Left lung (tissue), 10 donors: ENCODE measurements around the gene CGB1. TPM values are rescaled to one million over a fixed set of nuclear protein-coding genes. Genes with fewer than 3 reads are reported as not detected.
"Not testable (repeated sequence)": the region's sequence is repeated elsewhere in the genome, so short reads cannot be mapped to it uniquely, and the experiment has no call there.

Experiments
- ATAC-seq: fragments of 200-7000 bp; cut with Tn5 transposase; one replicate; pipeline ENCODE4 v1.9.1; 2020; ENCODE audit warnings: moderate library complexity
- DNase-seq, 4 donors: peaks; one replicate each; pipeline ENCODE4 v3.0.0-alpha.2; 2013 to 2020
- H3K27ac ChIP-seq, 2 donors: fragments of 200-600 bp; sonication (generic) in 1 of 2; one replicate each; pipeline versions ENCODE4 v1.5.0 to v1.8.0; 2020 to 2021
- H3K27me3 ChIP-seq, 2 donors: fragments of 200-600 bp; sonication (generic) in 1 of 2; one replicate each; pipeline versions ENCODE4 v1.5.0 to v1.8.0; 2020 to 2021
- H3K36me3 ChIP-seq, 2 donors: fragments of 200-600 bp; sonication (generic) in 1 of 2; one replicate each; pipeline versions ENCODE4 v1.5.0 to v1.8.0; 2020 to 2021
- H3K4me1 ChIP-seq, 2 donors: fragments of 200-600 bp; one replicate each; pipeline ENCODE4 v1.8.0; 2021
- H3K4me3 ChIP-seq, 2 donors: fragments of 200-600 bp; sonication (generic) in 1 of 2; one replicate each; pipeline versions ENCODE4 v1.5.0 to v1.8.0; 2020 to 2021; ENCODE audit warnings: mild to moderate bottlenecking in 1 of 2
- H3K9me3 ChIP-seq, 2 donors: fragments of 200-600 bp; sonication (generic) in 1 of 2; one replicate each; pipeline versions ENCODE4 v1.5.0 to v1.8.0; 2020 to 2021
- intact Hi-C, 2 donors: fragments of 100-400 bp; cut with DNase I; formaldehyde crosslinking; loops; one replicate each; pipeline versions ENCODE4 v1.11.2 to v1.14.2; 2022
- polyA plus RNA-seq, 6 donors: library from polyadenylated mRNA; unstranded; fragments of 120-200 nt; gene quantifications; one replicate each; pipeline ENCODE4 v1.2.1, GENCODE V29; 2013; ENCODE audit not compliant: insufficient read length in 6 of 6
- total RNA-seq, 2 donors: library from RNA; stranded (reverse); fragmentation: NEBNext Ultra II Directional; extraction: Animal tissue kit (Norgen Biotek cat#: 25700); gene quantifications; one replicate each; pipeline ENCODE4 v1.2.1, GENCODE V29; 2021
- TF ChIP-seq, protein P1 (sequence below), 2 donors: fragments of 200-600 bp; sonication (generic) in 1 of 2; IDR thresholded peaks; one replicate each; pipeline versions ENCODE4 v1.5.0 to v1.8.0; 2021; ENCODE audit warnings: antibody characterized with exemption in 2 of 2
- donor health status: DM: no; HTN: yes; CAD: no.
- donor health status: DM: no; HTN: no; CAD: no.

CGB1 gene
- total and polyA plus RNA-seq, 8 donors = not detected

- intact Hi-C loops = no loop called here
- H3K27me3 ChIP-seq = peaks cover 0 to 42% of the 10 kb centered on the region in 2 donors
- ATAC-seq = no peak
These were observed 14.6 kb downstream of the CGB1 start for GRCh38 chr19:49022116-49022515.

DNA sequence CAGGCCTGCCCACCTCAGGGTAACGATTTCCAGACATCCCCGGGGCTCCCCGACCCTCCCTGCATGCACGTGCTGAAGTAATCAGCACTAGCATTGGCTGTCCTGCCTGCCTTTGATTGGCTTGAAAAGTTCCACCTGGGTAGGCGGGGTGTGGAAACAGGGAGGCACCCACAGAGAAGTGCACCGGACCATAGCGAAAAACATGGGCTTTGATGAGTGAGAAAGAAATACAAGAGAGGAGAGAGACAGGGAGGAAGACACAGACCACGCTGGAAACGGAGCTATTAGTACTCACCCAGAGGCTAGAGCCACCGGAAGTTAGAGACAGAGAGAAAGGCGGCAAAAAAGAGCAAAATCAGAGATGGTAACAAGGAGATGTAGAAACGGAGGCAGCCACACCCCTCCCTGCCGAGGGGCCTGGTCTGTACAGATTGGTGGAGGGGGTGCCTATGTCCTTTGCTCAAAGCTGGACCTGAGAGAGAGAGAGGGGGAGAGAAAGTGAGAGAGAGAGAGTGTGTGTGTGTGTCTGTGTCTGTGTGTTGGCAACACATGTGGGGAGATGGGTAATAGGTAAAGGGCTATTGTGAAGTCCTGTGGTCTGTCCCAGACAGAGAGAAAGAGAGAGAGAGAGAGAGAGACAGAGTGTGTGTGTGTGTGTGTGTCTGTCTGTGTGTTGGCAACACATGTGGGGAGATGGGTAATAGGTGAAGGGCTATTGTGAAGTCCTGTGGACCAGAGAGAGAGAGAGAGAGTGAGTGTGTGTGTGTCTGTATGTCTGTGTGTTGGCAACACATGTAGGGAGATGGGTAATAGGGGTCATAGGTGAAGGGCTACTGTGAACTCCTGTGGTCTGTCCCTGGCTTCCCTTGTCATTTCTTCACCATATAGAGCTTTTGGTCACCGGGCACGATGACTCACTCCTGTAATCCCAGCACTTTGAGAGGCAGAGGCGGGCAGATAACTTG lies 15.5 kb downstream of the CGB1 start:
- ATAC-seq (no peak), DNase-seq (no peak)
- Histone ChIP-seq H3K4me3 (no peak overlapping the region), H3K36me3 (peaks cover 0 to 3% of the 10 kb centered on the region in 2 donors), H3K4me1 (peaks cover 11 to 23% of the 10 kb centered on the region in 2 donors), H3K9me3 (no peaks in the 10 kb centered on the region), H3K27me3 (peaks cover 0 to 43% of the 10 kb centered on the region in 2 donors), H3K27ac (no peak overlapping the region)
- intact Hi-C loops = no loop called here
- TF ChIP-seq, protein P1, sequence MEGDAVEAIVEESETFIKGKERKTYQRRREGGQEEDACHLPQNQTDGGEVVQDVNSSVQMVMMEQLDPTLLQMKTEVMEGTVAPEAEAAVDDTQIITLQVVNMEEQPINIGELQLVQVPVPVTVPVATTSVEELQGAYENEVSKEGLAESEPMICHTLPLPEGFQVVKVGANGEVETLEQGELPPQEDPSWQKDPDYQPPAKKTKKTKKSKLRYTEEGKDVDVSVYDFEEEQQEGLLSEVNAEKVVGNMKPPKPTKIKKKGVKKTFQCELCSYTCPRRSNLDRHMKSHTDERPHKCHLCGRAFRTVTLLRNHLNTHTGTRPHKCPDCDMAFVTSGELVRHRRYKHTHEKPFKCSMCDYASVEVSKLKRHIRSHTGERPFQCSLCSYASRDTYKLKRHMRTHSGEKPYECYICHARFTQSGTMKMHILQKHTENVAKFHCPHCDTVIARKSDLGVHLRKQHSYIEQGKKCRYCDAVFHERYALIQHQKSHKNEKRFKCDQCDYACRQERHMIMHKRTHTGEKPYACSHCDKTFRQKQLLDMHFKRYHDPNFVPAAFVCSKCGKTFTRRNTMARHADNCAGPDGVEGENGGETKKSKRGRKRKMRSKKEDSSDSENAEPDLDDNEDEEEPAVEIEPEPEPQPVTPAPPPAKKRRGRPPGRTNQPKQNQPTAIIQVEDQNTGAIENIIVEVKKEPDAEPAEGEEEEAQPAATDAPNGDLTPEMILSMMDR (IDR thresholded peaks at IDR 0.05) = no peak

More at GRCh38 chr19:49022116-49022515, 14.6 kb downstream of the CGB1 start:
- no peaks in the 10 kb centered on the region for H3K9me3 ChIP-seq
- TF ChIP-seq, protein P1 (IDR thresholded peaks at IDR 0.05) = no peak
- no peak for DNase-seq
- no peaks in the 10 kb centered on the region for H3K36me3 ChIP-seq
- H3K4me3 ChIP-seq = no peak overlapping the region
- H3K27ac ChIP-seq = no peak overlapping the region
- peaks cover 11 to 23% of the 10 kb centered on the region in 2 donors for H3K4me1 ChIP-seq

DNA sequence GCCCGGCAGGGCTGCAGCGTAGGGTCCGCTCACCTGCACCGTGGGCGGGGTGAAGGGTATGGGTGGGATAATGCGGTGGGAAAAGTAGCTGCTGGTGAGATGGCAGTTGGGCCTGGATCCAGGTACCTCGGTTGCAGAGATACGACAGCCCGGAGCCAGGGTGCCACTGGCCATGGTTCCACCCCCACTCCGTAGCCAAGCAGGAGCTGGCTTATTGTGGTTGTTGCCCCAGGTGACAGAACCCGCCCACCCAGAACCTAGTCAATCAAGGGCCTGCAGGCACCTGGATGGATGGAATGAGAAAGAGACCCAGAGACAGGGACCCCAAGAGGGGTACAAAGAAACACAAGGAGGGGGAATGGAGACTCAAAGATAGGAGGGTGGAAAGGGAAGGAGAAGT lies 16.4 kb downstream of the CGB1 start:
- DNase-seq = no peak
- TF ChIP-seq, protein P1 (IDR thresholded peaks at IDR 0.05) = no peak
- Histone ChIP-seq H3K9me3 (no peaks in the 10 kb centered on the region), H3K4me1 (peaks cover 11 to 23% of the 10 kb centered on the region in 2 donors), H3K36me3 (peaks cover 0 to 12% of the 10 kb centered on the region in 2 donors), H3K27me3 (peaks cover 0 to 43% of the 10 kb centered on the region in 2 donors), H3K27ac (no peak overlapping the region), H3K4me3 (no peak overlapping the region)
- no peak for ATAC-seq
- intact Hi-C loops = no loop called here

- TF ChIP-seq, protein P1 (IDR thresholded peaks at IDR 0.05) = no peak
- H3K4me1 ChIP-seq = peaks cover 11 to 23% of the 10 kb centered on the region in 2 donors
- ATAC-seq = peak; percentile 88
- intact Hi-C loops = no loop called here
- no peak overlapping the region for H3K27ac ChIP-seq
- peaks cover 0 to 21% of the 10 kb centered on the region in 2 donors for H3K36me3 ChIP-seq
- no peaks in the 10 kb centered on the region for H3K9me3 ChIP-seq
- DNase-seq = peak in 2 of 4 donors; percentile 83 to 90
- H3K4me3 ChIP-seq = peak overlapping the region; percentile 28 to 43
- H3K27me3 ChIP-seq = peaks cover 0 to 43% of the 10 kb centered on the region in 2 donors
These were observed 17.3 kb downstream of the CGB1 start for GRCh38 chr19:49019242-49019932.

DNA sequence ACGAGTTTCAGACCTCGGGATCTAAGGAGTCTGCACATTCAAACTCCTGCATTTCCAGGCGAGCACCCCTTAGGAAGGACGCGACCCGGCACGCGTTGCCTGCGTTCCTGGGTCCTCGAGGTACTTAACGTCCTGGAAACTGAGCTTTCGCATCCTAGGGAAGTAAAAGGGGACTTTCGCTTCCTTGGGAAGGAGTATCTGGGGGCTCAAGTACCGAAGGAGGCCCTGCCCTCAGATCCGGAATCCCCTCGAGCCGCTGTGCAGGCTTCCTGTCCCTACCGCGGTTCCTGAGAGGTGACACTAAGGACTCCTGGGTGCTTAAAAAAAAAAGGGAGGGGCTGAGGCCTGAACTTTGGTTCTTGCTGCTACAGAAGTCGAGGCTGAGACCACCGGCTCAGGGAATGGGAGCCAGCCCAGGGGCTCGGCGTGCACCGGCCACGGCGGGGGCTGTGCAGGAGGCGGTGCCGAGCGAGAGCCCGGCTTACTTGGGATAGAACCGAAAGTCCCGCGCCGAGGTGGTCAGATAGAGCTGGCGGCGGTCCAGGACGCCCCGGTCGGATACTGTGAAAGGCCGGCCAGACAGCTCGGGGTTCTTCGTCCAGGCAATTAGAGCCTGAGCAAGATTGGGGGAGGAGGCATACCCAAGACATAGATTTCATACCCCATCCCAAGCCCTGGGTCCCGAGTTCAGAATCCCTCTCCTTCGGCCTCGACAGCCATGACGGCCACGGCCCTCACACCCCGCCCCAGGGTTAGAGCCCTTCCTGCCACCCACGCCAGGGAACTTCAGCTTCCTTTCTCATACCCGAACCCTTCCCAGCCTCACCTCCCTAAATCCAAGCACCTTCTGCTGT lies 18.1 kb downstream of the CGB1 start:
- intact Hi-C loops, H3K9me3 ChIP-seq, DNase-seq, H3K27ac ChIP-seq: not testable (repeated sequence)
- Histone ChIP-seq H3K36me3 (peaks cover 0 to 26% of the 10 kb centered on the region in 2 donors), H3K4me3 (peak overlapping the region; percentile 25 to 43), H3K27me3 (peaks cover 0 to 43% of the 10 kb centered on the region in 2 donors), H3K4me1 (peaks cover 11 to 23% of the 10 kb centered on the region in 2 donors)
- ATAC-seq = peak; percentile 7
